ENCODE results near the gene TSSK6. TPM values are rescaled to one million over a fixed set of nuclear protein-coding genes. Genes with fewer than 3 reads are reported as not detected.

Gene TSSK6
- total and polyA plus RNA-seq, 2 experiments from 2014 or later: 0.63 to 4.9 TPM

DNA sequence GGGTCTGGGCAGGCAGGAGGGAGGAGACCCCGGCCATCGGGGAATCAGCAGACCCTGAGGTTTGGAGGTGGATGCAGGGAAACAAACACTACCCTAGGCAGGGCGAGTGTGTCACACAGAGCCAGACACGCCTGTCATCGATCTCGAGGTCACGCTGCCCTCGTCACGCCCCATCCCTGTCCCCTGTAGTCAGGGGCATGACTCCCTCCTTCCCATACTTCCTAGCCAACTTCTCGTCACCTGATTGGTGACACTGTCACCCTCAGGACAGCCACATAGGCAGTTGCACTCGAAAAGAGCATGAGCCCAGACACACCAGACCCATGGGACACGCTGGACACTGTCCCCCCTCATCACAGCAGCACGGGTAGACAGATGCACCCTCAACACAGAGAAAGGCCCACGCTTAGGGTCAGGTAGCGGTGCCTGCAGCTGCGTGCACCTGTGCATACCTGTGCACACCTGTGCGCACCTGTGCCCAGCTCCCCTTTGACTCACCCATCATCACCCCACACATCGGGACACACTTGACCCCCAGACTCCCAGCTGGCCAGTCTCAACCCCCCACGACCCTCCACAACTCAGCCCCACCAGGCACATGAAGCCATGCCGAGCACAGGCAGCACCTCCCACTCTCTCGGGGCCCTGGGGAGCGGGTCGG is 34.6 kb upstream of the TSSK6 start:
- no peak for DNase-seq (ENCODE audit: low spot score)
- 0 out of 2 replicates have a peak overlapping the region, but pooled peaks have one; percentile 14 for H3K27ac Mint-ChIP-seq

More for the DNA sequence above, 34.6 kb upstream of the TSSK6 start:
- H3K36me3 ChIP-seq (ENCODE audit: insufficient read depth): no peaks in the 10 kb centered on the region
- no peak overlapping the region for H3K4me2 ChIP-seq
- H2AFZ ChIP-seq: no peak overlapping the region
- H3K9me2 ChIP-seq (ENCODE audit: insufficient read depth): no peaks in the 10 kb centered on the region
- no peak for ATAC-seq
- H3K27ac ChIP-seq (ENCODE audit: low read depth): no peak overlapping the region
- H3F3A ChIP-seq (replicated peaks; ENCODE audit: low read depth): peaks cover 7% of the 10 kb centered on the region; the same call in 1 of the 2 replicates
- peaks cover 11% of the 10 kb centered on the region for H3K27me3 Mint-ChIP-seq (ENCODE audit: insufficient read depth, low read depth, poor library complexity)
- no peaks in the 10 kb centered on the region for H3K4me1 ChIP-seq (ENCODE audit: insufficient read depth)
- H3K36me3 Mint-ChIP-seq (ENCODE audit: low read depth): no peaks in the 10 kb centered on the region; the same call in 2 of the 3 replicates
- TF ChIP-seq, protein P1, sequence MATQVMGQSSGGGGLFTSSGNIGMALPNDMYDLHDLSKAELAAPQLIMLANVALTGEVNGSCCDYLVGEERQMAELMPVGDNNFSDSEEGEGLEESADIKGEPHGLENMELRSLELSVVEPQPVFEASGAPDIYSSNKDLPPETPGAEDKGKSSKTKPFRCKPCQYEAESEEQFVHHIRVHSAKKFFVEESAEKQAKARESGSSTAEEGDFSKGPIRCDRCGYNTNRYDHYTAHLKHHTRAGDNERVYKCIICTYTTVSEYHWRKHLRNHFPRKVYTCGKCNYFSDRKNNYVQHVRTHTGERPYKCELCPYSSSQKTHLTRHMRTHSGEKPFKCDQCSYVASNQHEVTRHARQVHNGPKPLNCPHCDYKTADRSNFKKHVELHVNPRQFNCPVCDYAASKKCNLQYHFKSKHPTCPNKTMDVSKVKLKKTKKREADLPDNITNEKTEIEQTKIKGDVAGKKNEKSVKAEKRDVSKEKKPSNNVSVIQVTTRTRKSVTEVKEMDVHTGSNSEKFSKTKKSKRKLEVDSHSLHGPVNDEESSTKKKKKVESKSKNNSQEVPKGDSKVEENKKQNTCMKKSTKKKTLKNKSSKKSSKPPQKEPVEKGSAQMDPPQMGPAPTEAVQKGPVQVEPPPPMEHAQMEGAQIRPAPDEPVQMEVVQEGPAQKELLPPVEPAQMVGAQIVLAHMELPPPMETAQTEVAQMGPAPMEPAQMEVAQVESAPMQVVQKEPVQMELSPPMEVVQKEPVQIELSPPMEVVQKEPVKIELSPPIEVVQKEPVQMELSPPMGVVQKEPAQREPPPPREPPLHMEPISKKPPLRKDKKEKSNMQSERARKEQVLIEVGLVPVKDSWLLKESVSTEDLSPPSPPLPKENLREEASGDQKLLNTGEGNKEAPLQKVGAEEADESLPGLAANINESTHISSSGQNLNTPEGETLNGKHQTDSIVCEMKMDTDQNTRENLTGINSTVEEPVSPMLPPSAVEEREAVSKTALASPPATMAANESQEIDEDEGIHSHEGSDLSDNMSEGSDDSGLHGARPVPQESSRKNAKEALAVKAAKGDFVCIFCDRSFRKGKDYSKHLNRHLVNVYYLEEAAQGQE (IDR thresholded peaks at IDR 0.05; ENCODE audit: unreplicated experiment): no peak
- TF ChIP-seq STAT1 (IDR thresholded peaks at IDR 0.05; ENCODE audit: unreplicated experiment) (no peak), POLR2AphosphoS5 (IDR thresholded peaks at IDR 0.05; ENCODE audit: low read depth) (no peak), EZH2 (IDR thresholded peaks at IDR 0.05; ENCODE audit: low read depth, unreplicated experiment) (no peak), ZNF114 (CRISPR knock-in tag; IDR thresholded peaks at IDR 0.05) (no peak), NANOG (IDR thresholded peaks at IDR 0.05; ENCODE audit: borderline replicate concordance) (no peak), JUNB (IDR thresholded peaks at IDR 0.05; ENCODE audit: unreplicated experiment) (no peak), CREB1 (CRISPR knock-in tag; IDR thresholded peaks at IDR 0.05; ENCODE audit: low read depth) (no peak), EZH2phosphoT487 (IDR thresholded peaks at IDR 0.05; ENCODE audit: unreplicated experiment) (no peak), ZNF331 (CRISPR knock-in tag; IDR thresholded peaks at IDR 0.05; ENCODE audit: low read depth) (no peak)
- TF ChIP-seq, protein P2, sequence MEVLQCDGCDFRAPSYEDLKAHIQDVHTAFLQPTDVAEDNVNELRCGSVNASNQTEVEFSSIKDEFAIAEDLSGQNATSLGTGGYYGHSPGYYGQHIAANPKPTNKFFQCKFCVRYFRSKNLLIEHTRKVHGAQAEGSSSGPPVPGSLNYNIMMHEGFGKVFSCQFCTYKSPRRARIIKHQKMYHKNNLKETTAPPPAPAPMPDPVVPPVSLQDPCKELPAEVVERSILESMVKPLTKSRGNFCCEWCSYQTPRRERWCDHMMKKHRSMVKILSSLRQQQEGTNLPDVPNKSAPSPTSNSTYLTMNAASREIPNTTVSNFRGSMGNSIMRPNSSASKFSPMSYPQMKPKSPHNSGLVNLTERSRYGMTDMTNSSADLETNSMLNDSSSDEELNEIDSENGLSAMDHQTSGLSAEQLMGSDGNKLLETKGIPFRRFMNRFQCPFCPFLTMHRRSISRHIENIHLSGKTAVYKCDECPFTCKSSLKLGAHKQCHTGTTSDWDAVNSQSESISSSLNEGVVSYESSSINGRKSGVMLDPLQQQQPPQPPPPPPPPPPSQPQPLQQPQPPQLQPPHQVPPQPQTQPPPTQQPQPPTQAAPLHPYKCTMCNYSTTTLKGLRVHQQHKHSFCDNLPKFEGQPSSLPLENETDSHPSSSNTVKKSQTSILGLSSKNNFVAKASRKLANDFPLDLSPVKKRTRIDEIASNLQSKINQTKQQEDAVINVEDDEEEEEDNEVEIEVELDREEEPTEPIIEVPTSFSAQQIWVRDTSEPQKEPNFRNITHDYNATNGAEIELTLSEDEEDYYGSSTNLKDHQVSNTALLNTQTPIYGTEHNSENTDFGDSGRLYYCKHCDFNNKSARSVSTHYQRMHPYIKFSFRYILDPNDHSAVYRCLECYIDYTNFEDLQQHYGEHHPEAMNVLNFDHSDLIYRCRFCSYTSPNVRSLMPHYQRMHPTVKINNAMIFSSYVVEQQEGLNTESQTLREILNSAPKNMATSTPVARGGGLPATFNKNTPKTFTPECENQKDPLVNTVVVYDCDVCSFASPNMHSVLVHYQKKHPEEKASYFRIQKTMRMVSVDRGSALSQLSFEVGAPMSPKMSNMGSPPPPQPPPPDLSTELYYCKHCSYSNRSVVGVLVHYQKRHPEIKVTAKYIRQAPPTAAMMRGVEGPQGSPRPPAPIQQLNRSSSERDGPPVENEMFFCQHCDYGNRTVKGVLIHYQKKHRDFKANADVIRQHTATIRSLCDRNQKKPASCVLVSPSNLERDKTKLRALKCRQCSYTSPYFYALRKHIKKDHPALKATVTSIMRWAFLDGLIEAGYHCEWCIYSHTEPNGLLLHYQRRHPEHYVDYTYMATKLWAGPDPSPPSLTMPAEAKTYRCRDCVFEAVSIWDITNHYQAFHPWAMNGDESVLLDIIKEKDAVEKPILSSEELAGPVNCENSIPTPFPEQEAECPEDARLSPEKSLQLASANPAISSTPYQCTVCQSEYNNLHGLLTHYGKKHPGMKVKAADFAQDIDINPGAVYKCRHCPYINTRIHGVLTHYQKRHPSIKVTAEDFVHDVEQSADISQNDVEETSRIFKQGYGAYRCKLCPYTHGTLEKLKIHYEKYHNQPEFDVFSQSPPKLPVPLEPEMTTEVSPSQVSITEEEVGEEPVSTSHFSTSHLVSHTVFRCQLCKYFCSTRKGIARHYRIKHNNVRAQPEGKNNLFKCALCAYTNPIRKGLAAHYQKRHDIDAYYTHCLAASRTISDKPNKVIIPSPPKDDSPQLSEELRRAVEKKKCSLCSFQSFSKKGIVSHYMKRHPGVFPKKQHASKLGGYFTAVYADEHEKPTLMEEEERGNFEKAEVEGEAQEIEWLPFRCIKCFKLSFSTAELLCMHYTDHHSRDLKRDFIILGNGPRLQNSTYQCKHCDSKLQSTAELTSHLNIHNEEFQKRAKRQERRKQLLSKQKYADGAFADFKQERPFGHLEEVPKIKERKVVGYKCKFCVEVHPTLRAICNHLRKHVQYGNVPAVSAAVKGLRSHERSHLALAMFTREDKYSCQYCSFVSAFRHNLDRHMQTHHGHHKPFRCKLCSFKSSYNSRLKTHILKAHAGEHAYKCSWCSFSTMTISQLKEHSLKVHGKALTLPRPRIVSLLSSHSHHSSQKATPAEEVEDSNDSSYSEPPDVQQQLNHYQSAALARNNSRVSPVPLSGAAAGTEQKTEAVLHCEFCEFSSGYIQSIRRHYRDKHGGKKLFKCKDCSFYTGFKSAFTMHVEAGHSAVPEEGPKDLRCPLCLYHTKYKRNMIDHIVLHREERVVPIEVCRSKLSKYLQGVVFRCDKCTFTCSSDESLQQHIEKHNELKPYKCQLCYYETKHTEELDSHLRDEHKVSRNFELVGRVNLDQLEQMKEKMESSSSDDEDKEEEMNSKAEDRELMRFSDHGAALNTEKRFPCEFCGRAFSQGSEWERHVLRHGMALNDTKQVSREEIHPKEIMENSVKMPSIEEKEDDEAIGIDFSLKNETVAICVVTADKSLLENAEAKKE (CRISPR knock-in tag; IDR thresholded peaks at IDR 0.05): no peak
- TF ChIP-seq, protein P3, sequence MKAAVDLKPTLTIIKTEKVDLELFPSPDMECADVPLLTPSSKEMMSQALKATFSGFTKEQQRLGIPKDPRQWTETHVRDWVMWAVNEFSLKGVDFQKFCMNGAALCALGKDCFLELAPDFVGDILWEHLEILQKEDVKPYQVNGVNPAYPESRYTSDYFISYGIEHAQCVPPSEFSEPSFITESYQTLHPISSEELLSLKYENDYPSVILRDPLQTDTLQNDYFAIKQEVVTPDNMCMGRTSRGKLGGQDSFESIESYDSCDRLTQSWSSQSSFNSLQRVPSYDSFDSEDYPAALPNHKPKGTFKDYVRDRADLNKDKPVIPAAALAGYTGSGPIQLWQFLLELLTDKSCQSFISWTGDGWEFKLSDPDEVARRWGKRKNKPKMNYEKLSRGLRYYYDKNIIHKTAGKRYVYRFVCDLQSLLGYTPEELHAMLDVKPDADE (IDR thresholded peaks at IDR 0.05): no peak
- TF ChIP-seq, protein P4, sequence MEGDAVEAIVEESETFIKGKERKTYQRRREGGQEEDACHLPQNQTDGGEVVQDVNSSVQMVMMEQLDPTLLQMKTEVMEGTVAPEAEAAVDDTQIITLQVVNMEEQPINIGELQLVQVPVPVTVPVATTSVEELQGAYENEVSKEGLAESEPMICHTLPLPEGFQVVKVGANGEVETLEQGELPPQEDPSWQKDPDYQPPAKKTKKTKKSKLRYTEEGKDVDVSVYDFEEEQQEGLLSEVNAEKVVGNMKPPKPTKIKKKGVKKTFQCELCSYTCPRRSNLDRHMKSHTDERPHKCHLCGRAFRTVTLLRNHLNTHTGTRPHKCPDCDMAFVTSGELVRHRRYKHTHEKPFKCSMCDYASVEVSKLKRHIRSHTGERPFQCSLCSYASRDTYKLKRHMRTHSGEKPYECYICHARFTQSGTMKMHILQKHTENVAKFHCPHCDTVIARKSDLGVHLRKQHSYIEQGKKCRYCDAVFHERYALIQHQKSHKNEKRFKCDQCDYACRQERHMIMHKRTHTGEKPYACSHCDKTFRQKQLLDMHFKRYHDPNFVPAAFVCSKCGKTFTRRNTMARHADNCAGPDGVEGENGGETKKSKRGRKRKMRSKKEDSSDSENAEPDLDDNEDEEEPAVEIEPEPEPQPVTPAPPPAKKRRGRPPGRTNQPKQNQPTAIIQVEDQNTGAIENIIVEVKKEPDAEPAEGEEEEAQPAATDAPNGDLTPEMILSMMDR (conservative IDR thresholded peaks at IDR 0.05; ENCODE audit: low read depth in 2 of 2): no peak
- H3K4me1 Mint-ChIP-seq: peaks cover 6% of the 10 kb centered on the region; the same call in 1 of the 3 replicates
- no peak overlapping the region for H3K4me3 Mint-ChIP-seq
- H3K4me3 ChIP-seq: no peak overlapping the region
- no peaks in the 10 kb centered on the region for H3K27me3 ChIP-seq (ENCODE audit: insufficient read depth)
- H3K79me2 ChIP-seq (replicated peaks; ENCODE audit: insufficient read depth): no peaks in the 10 kb centered on the region
- H3K9me3 Mint-ChIP-seq: no peaks in the 10 kb centered on the region; the same call in 1 of the 3 replicates
- H4K20me1 ChIP-seq (replicated peaks; ENCODE audit: insufficient read depth): no peaks in the 10 kb centered on the region

Data from GM23338 (cell line).